HEK293 (cell line): ENCODE results near the gene FAM149B1.

Source experiments
- CTCF ChIA-PET: fragments of 350-600 bp; formaldehyde crosslinking; extraction: SDS; loops from one replicate; lab custom pipeline; 2021; ENCODE audit warnings: antibody characterized with exemption; lab: Yijun Ruan, JAX
- POLR2A ChIA-PET: fragments of 300-600 bp; formaldehyde crosslinking; extraction: SDS; loops from one replicate; lab custom pipeline; 2020; ENCODE audit warnings: antibody characterized with exemption, inconsistent platforms; lab: Yijun Ruan, JAX
- H3K27ac ChIP-seq: fragments of 200-500 bp; sonication (Bioruptor generic); 2 replicates; pipeline ENCODE4 v1.5.1; 2014; ENCODE audit warnings: low read depth, low read length, control low read depth, inconsistent platforms; ENCODE audit errors: extremely low read depth
- H3K36me3 ChIP-seq, 2 experiments: fragments of 200-500 bp in 1 of 2; sonication (Bioruptor generic) in 1 of 2; 1 replicate in 1 of 2; 2 replicates in 1 of 2; pipeline ENCODE4 v1.5.1; 2014 to 2017; ENCODE audit warnings: inconsistent platforms in 2 of 2, low read length in 2 of 2; ENCODE audit not compliant: control insufficient read depth in 2 of 2, insufficient read depth in 1 of 2
- H3K4me1 ChIP-seq: fragments of 200-500 bp; sonication (Bioruptor generic); 2 replicates; pipeline ENCODE4 v1.5.1; 2014; ENCODE audit warnings: mild to moderate bottlenecking, low read length, inconsistent platforms; ENCODE audit not compliant: control insufficient read depth, insufficient read depth
- H3K4me3 ChIP-seq: 2 replicates; pipeline ENCODE4 v1.5.1; 2011; ENCODE audit warnings: low read depth, mild to moderate bottlenecking, control low read depth, low read length, moderate library complexity
- H3K9me3 ChIP-seq: fragments of 200-500 bp; sonication (Bioruptor generic); 2 replicates; pipeline ENCODE4 v1.5.1; 2014; ENCODE audit warnings: low read depth, low read length, inconsistent platforms; ENCODE audit not compliant: control insufficient read depth, insufficient read depth
- AEBP2 ChIP-seq: fragments of 450-650 bp; formaldehyde crosslinking; IDR thresholded peaks from 2 replicates; pipeline ENCODE4 v1.5.1; 2016; ENCODE audit warnings: missing biosample characterization, missing genetic modification characterization, borderline replicate concordance
- BCL11B ChIP-seq: fragments of 450-650 bp; formaldehyde crosslinking; IDR thresholded peaks from 2 replicates; pipeline ENCODE4 v1.5.1; 2016; ENCODE audit warnings: low read depth, missing biosample characterization, missing genetic modification characterization
- HIC1 ChIP-seq: fragments of 450-650 bp; formaldehyde crosslinking; IDR thresholded peaks from 2 replicates; pipeline ENCODE4 v1.5.1; 2016; ENCODE audit warnings: missing biosample characterization, missing genetic modification characterization
- HOXD13 ChIP-seq: sonication (generic); formaldehyde crosslinking; IDR thresholded peaks from 2 replicates; pipeline ENCODE4 v1.8.0; 2022; ENCODE audit warnings: missing genetic modification reagents, borderline replicate concordance
- REPIN1 ChIP-seq: fragments of 450-650 bp; formaldehyde crosslinking; IDR thresholded peaks from 2 replicates; pipeline ENCODE4 v1.5.1; 2017; ENCODE audit warnings: missing biosample characterization, missing genetic modification characterization, low read depth
- SALL2 ChIP-seq: fragments of 450-650 bp; formaldehyde crosslinking; IDR thresholded peaks from 2 replicates; pipeline ENCODE4 v1.5.0; 2017; ENCODE audit warnings: missing biosample characterization, mild to moderate bottlenecking, missing genetic modification characterization, borderline replicate concordance
- ZBTB26 ChIP-seq: fragments of 450-650 bp; formaldehyde crosslinking; optimal IDR thresholded peaks from 2 replicates; pipeline ENCODE3; 2016; ENCODE audit warnings: missing biosample characterization, mild to moderate bottlenecking, missing genetic modification characterization
- ZBTB49 ChIP-seq: fragments of 450-650 bp; formaldehyde crosslinking; IDR thresholded peaks from 2 replicates; pipeline ENCODE4 v1.5.1; 2016; ENCODE audit warnings: missing biosample characterization, missing genetic modification characterization, low read depth
- ZFHX2 ChIP-seq: fragments of 450-650 bp; formaldehyde crosslinking; conservative IDR thresholded peaks from 2 replicates; pipeline ENCODE4 v1.5.1; 2016; ENCODE audit warnings: missing biosample characterization, missing genetic modification characterization
- ZNF10 ChIP-seq: fragments of 450-650 bp; formaldehyde crosslinking; IDR thresholded peaks from 2 replicates; pipeline ENCODE4 v1.5.1; 2017; ENCODE audit warnings: missing biosample characterization, missing genetic modification characterization
- ZNF157 ChIP-seq: fragments of 450-650 bp; formaldehyde crosslinking; IDR thresholded peaks from 2 replicates; pipeline ENCODE4 v1.5.1; 2016; ENCODE audit warnings: missing biosample characterization, missing genetic modification characterization
- ZNF274 ChIP-seq, 2 experiments: fragments of 200-500 bp in 1 of 2; fragments of 450-650 bp in 1 of 2; sonication (Bioruptor generic) in 1 of 2; formaldehyde crosslinking in 1 of 2; IDR thresholded peaks; 2 replicates each; pipeline versions ENCODE4 v1.5.1 to v1.6.1; 2014 to 2016; ENCODE audit warnings: borderline replicate concordance in 1 of 2, inconsistent platforms in 1 of 2, low read length in 1 of 2, missing biosample characterization in 1 of 2, missing genetic modification characterization in 1 of 2
- ZNF280D ChIP-seq: fragments of 450-650 bp; formaldehyde crosslinking; IDR thresholded peaks from 2 replicates; pipeline ENCODE4 v1.5.1; 2016; ENCODE audit warnings: missing biosample characterization, missing genetic modification characterization
- ZNF362 ChIP-seq: fragments of 450-650 bp; formaldehyde crosslinking; IDR thresholded peaks from 2 replicates; pipeline ENCODE4 v1.5.1; 2016; ENCODE audit warnings: missing biosample characterization, missing genetic modification characterization
- ZNF398 ChIP-seq: fragments of 450-650 bp; formaldehyde crosslinking; IDR thresholded peaks from 2 replicates; pipeline ENCODE4 v1.5.1; 2017; ENCODE audit warnings: missing biosample characterization, missing genetic modification characterization
- ZNF645 ChIP-seq: fragments of 450-650 bp; formaldehyde crosslinking; IDR thresholded peaks from 2 replicates; pipeline ENCODE4; 2016; ENCODE audit warnings: missing biosample characterization, missing genetic modification characterization
- ZNF776 ChIP-seq: fragments of 450-650 bp; formaldehyde crosslinking; IDR thresholded peaks from 2 replicates; pipeline ENCODE4 v1.5.0; 2017; ENCODE audit warnings: missing biosample characterization, missing genetic modification characterization, borderline replicate concordance
- ZNF837 ChIP-seq: fragments of 450-650 bp; formaldehyde crosslinking; IDR thresholded peaks from 2 replicates; pipeline ENCODE4 v1.5.1; 2016; ENCODE audit warnings: missing biosample characterization, missing genetic modification characterization
- ZSCAN23 ChIP-seq: fragments of 450-650 bp; formaldehyde crosslinking; IDR thresholded peaks from 2 replicates; pipeline ENCODE4 v1.5.1; 2016; ENCODE audit warnings: missing biosample characterization, missing genetic modification characterization

FAM149B1 gene

GRCh38 chr10:73281097-73281496 lies 113.2 kb downstream of the FAM149B1 start:
- H3K4me1 ChIP-seq, result no peaks in the 10 kb centered on the region
- no peaks in the 10 kb centered on the region for H3K36me3 ChIP-seq
- no peak overlapping the region for H3K27ac ChIP-seq
- H3K4me3 ChIP-seq, result no peak overlapping the region
- CTCF ChIA-PET, result interaction anchor here (1.2 kb wide), 1 partner anchor 17 kb away, joined by 7 read pairs; no protein-coding TSS in a partner anchor
- POLR2A ChIA-PET, result no interaction called here
- no peak for TF ChIP-seq ZNF776 (tag by site-specific recombination)
- no peak for TF ChIP-seq AEBP2 (tag by site-specific recombination)
- TF ChIP-seq SALL2, result no peak
- no peak for TF ChIP-seq REPIN1 (tag by site-specific recombination)
- no peak for TF ChIP-seq ZNF362 (tag by site-specific recombination)
- no peak for TF ChIP-seq ZNF398 (tag by site-specific recombination)
- TF ChIP-seq ZFHX2 (tag by site-specific recombination), result no peak
- no peak for TF ChIP-seq ZBTB49
- no peak for TF ChIP-seq ZNF280D (tag by site-specific recombination)
- no peak for TF ChIP-seq ZNF645 (tag by site-specific recombination)
- TF ChIP-seq HOXD13 (CRISPR knock-in tag), result no peak
- TF ChIP-seq BCL11B (tag by site-specific recombination), result no peak
- no peak for TF ChIP-seq ZNF837 (tag by site-specific recombination)
- no peaks in the 10 kb centered on the region for H3K9me3 ChIP-seq

- POLR2A ChIA-PET, result no interaction called here
- no peaks in the 10 kb centered on the region for H3K9me3 ChIP-seq
- no peaks in the 10 kb centered on the region for H3K4me1 ChIP-seq
- H3K36me3 ChIP-seq, result peaks cover 0 to 3% of the 10 kb centered on the region in 2 experiments; a peak in 1 of 3 replicates
- no peak overlapping the region for H3K27ac ChIP-seq
- H3K4me3 ChIP-seq, result no peak overlapping the region
- CTCF ChIA-PET, result interaction anchor here (0.6 to 1.0 kb wide), 2 partner anchors 15 to 56 kb away, joined by 5 read pairs; no protein-coding TSS in a partner anchor
- TF ChIP-seq HIC1 (tag by site-specific recombination) (no peak), ZNF274 (IDR thresholded peaks at IDR 0.05; ENCODE audit: low read length) (no peak), ZNF274 (tag by site-specific recombination; IDR thresholded peaks at IDR 0.05; ENCODE audit: borderline replicate concordance) (no peak), ZNF10 (tag by site-specific recombination) (no peak), ZSCAN23 (tag by site-specific recombination) (no peak), ZNF157 (no peak), ZBTB26 (tag by site-specific recombination) (no peak)
Observed at GRCh38 chr10:73287441-73287840, 119.5 kb downstream of the FAM149B1 start.
